Measurements from ENCODE around the gene SNX32.

SNX32 gene

GRCh38 chr11:65857853-65858680 is 24.3 kb downstream of the SNX32 start, which contains the start of gene CFL1:
Gene CFL1, minus strand, starts transcription at chr11:65858180. Its CDS starts 81 bp downstream, at chr11:65858099.
- peak; percentile 96 for DNase-seq

DNA sequence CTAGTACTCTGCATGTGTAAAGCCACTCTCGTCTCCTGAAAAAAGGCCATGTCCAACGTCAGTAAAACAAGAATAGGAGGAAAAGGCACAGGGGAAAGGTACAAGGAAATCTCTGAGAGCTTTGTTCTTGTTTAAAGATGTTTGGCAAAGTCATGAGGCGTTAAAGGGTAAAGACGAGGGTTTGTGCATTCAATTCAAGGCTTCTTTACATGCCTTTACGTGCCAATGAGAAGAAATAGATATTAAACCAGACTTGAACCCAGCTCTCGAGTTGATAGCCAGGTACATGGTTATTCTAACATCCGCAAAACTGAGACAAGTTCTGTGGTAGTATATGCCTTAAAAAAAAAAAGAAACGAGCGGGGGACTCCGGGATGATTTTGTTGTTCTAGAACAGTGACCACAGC is 24.9 kb downstream of the SNX32 start:
- DNase-seq, result no peak

DNA sequence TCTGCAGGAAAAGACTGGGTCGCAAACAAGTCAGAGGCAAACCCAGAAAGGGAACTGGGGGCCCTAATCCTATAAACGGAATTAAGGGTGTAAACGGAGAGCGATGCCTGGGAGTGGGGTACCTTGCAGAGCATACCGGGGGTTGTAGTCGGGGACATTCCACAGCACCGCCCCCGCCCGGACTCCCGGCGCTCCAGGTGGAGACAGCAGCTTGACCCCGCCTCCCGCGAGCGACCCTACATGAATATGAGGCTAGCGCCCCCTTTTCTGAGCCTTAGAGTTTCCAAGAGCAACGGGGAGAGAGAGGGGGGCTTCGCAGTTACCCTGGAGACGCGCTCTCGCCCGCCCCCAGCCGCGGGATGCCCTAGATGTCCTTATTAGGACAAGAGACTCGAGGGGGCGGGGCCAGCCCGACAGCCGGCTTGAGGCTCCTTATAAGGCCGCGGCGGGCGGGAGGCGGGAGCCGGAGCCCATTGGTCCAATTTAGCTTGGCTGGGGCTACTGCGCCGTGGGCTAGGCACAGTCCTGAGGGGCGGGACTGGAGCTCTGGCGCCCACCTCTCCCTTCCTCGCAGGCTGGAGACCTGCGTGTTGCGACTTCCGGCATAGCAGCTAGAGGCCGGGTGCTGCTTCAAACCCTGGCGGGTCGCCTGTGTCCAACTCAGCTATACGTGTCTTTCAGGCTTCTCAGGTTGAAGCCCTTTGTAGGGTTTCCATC is 25.5 kb downstream of the SNX32 start:
- DNase-seq, result peak; percentile 99

DNA sequence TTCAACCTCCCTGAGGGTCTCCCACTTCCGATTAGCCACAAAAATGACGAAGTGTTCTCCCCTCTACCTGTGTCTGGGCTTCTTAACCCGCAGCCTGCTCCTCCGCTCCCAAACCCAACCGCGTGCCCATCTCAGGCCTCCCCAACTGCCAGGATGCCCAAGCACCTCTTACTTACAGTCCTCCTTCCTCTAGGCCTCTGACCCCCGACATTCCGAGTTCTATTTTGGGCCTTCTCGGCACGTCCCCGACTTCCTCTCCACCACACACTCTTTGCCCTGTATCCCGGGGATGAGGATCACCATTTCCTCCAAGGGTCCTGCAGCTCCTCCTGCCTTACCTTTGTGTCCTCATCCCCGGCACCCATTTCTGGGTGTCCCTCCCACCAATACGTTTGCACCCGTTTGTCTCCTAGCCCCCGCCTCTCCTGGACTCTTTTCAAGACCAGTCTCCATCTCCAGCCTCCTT is 26.1 kb downstream of the SNX32 start:
- DNase-seq, result no peak

GRCh38 chr11:65860278-65861164 is 26.8 kb downstream of the SNX32 start, which contains the start of gene MUS81:
Gene MUS81, plus strand, starts transcription at chr11:65860433. Its CDS starts 321 bp downstream, at chr11:65860754.
- DNase-seq, result peak; percentile 100

GRCh38 chr11:65861165-65861505 is 27.4 kb downstream of the SNX32 start:
- peak; percentile 35 for DNase-seq

DNA sequence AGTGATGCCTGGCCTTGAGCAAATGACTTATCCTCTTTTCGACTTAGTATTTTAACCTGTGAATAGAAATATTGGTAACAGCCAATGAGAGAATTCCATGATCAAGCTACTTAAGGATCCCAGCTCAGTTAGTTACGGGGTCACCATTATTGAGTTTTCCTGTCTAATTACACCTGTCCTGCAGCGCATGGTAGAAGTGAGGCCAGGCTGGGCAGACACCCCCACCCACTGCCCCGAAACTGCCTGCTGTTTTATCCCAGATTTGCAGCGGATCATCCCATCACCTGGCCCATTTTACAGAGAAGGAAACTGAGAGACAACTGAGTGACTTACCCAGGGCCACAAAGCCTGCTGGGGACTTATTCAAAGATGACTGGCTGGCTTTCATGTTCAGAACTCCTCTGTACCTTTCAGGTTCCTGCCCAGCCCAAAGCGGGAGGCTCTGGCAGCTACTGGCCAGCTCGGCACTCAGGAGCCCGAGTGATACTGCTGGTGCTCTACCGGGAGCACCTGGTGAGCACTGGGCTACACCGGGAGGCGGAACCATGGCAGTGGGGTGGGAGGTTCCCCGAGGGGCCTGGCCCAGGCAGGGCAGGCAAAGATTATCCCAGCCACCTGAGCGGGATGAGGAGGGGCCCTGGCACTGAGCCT is 27.9 kb downstream of the SNX32 start:
- no peak for DNase-seq

- DNase-seq, result no peak
These were observed 28.5 kb downstream of the SNX32 start for GRCh38 chr11:65862191-65862735.

DNA sequence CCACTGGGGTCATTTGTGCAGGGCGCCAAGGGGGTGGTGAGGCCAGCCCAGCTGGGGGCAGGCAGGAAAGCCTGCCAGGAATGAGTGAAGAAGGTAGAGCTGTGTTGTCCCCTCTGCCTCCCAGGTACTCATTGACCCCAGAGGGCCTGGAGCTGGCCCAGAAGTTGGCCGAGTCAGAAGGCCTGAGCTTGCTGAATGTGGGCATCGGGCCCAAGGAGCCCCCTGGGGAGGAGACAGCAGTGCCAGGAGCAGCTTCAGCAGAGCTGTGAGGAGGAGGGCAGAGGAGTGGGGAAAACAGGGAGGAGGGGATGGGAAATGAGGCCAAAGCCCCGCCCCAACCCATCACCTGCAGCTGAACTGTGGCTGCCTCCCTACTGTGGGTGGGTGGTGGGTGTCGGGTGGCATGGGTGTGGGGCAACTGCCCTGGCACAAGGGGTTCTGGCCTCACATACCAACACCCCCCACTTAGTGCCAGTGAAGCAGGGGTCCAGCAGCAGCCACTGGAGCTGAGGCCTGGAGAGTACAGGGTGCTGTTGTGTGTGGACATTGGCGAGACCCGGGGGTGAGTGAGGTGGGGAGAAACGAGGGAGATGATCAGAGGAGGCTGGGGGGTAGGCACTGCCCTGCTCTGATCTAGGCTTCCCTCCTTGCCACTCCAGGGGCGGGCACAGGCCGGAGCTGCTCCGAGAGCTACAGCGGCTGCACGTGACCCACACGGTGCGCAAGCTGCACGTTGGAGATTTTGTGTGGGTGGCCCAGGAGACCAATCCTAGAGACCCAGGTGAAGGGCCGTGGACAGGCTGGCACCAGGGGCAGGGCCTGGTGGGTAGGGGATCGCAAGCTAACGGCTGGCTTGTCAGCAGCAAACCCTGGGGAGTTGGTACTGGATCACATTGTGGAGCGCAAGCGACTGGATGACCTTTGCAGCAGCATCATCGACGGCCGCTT is 29.5 kb downstream of the SNX32 start:
- no peak for DNase-seq

DNA sequence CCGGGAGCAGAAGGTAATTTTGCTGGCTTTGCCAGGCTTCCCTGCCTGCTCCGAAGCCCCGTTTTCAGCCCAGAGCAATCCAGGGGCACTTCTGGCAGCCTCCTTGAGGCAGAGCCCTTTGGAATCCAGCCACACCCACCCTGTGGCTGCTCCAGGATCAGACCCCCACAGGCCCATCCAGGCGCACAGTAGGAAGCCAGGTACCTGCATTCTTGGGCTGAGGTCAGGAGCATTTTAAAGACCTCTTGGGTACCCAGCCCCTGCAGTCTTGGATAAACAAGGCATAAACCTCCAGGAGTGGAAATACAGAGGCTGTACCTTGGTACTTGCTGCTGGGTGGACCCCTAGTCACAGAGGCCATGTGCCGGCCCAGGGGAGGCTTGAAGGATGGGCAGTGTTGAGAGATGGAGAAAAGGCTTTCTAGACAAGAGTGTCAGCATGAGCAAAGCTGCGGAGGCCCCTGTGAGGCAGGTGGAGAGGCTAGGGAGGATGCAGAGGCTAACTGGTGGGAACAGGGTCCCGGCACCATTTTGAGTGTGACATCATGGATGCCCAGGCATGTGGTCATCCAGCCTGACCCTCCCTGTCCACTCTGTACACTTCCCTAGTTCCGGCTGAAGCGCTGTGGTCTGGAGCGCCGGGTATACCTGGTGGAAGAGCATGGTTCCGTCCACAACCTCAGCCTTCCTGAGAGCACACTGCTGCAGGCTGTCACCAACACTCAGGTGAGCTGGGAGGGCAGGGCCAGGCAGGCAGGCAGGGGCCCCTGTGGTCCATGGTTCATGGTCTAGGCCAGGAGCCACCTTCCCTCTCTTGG is 30.3 kb downstream of the SNX32 start:
- DNase-seq, result no peak

- DNase-seq, result no peak
These were observed 31.1 kb downstream of the SNX32 start for GRCh38 chr11:65864706-65865471.

DNA sequence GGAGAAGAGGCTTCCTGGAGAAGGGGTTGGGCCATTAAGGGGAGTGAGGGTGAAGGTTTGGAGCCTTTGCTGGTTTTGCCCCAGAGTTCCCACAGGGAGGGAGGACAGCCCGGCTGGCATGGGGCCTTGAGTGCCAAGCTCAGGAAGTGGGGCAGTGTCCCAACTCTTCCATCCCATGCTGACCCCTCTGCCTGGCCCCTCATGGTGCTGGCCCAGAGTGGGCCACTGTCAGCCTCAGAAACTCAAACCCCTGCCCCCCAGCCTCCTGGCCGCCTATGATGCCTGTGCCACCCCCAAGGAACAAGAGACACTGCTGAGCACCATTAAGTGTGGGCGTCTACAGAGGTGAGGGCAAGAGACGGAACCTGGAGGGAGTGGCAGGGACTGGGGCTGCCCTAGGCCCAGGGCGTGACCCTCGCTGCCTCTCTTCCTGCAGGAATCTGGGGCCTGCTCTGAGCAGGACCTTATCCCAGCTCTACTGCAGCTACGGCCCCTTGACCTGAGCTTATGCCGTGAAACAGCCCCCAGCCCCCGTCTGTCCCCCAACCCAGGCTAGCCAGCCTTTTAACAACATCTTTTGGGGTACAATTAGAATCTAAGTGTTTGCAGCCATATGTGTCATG is 31.9 kb downstream of the SNX32 start:
- DNase-seq, result no peak

DNA sequence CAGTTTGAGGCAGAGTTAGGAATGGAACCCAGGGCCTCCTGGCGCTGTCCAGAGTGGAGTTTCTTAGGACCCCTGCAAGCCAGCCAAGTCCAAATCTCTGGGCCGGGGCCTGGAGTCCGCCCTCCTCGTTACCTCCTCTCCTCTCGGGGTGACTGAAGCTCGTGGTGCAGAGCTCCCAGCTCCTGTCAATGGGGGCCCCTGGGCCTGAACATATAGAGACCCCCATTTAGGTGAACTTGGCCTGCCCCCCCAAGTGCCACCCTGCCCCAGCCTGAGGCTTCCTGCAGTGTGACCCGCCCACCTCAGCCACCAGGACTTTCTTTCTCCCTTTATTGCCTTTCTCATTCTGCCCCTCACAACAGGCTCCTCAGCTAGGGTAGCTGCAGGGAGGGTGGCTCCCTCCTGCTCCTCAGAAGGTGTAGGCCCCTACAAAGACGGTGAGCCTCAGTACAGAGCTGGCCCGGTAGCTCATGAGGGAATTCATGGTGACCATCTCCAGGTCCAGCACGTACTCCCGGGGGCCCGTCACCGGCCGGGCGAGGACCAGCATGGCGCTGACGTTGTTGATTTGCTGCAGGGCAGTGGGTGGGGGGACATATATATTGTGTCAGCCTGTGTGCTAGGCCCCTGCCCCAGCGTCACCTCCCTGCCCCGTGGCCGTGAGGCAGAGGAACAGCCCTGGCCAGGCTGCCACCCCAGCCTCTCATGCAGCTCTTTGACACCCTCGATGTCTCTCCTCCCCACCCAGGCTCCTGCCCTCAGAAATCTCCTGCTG is 32.9 kb downstream of the SNX32 start:
- DNase-seq, result no peak

DNA sequence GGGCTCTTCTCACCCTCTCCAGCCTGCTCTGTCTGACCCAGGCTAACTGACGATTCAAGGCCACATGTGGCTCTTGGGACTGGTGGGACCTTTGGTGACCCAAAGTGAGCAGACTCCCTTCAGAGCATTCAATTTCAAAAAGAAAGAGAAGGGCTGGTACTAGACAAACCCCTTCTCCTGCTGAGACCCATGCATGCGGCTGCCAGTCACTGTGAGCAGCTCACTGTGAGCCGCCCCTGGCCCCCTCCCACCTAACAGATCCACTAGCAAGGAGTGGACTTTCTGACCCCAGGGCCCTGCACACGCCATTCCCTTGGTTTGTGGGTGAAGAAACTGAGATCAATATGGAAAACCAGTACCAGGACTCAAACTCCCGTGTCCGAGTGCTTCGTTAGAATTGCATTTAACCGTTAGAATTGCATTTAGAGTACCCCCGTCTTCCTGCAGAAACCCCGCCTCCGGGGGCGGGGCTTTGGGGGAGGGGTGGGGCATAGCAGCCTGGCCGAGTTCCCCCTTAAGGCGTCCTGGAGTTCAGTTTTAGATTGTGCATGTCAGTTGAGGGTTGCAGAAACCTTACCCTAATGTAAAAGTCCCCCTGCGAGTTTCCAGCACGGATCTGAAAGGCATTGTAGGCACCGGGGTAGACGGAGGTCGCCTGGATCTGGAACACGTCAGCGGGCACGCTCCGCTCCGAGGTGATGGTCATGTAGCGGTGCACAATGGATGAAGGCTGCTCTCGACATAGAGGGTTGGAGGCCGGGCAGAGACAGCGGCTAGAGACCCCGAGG is 33.7 kb downstream of the SNX32 start:
- peak; percentile 33 for DNase-seq

DNA sequence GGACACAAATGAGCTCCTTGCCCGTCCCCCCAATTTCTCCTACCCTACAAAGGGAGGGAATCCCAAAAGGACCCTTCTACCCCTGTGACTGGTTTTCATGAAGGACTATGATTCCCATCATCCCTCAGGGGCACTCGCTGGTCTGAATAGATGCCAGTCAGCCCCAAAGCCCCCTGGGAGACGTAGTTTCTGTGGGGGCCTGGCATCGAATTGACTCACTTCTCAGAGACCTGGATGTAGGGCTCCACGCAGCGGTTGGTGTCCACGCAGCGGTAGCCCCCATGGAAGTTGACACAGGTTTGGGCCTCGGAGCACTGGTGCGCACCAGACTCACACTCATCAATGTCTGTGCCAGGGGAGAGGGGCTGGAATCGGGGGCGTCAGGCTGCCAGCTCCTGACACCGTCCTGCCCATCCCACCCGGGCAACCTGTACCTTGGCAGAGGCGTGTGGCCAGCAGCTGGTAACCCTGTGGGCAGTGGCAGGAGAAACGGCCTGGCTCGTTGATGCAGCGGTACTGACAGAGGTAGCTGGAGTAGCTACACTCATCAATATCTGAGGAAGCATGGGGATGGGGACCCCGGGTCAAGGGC is 34.4 kb downstream of the SNX32 start:
- peak; percentile 38 for DNase-seq

DNA sequence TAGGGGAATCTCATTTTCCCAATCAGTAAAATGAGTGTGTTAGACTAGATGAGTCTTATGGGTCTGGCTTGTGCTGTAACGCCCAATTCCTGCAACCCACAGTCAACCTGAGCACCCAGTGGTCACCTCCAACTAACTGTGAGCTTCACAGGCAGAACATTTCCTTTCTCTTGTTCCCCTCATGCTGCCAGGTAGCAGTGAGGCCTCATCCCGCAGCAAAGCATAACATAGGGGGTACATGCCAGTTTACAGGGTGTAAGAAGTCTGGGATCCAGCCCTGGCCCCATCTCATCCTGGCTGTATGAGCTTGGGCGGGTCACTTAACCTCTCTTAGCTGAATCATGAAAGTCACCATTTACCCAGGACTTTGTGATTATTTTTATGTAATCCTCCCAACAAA is 35.1 kb downstream of the SNX32 start:
- no peak for DNase-seq
